Hepatocyte (in vitro differentiated cells): ENCODE results near the gene LDAH.

Source experiments
- CTCF ChIP-seq: fragments of 200-600 bp; sonication (generic); IDR thresholded peaks from 2 replicates; pipeline ENCODE4 v1.5.1; 2016; ENCODE audit warnings: antibody characterized with exemption, mild to moderate bottlenecking; ENCODE audit not compliant: poor library complexity
- EZH2 ChIP-seq: fragments of 200-600 bp; sonication (generic); IDR thresholded peaks from 2 replicates; pipeline ENCODE4 v1.6.1; 2016; ENCODE audit warnings: antibody characterized with exemption, mild to moderate bottlenecking, borderline replicate concordance
- EZH2phosphoT487 ChIP-seq: fragments of 200-600 bp; sonication (generic); IDR thresholded peaks from one replicate; pipeline ENCODE4 v1.6.1; 2018; ENCODE audit warnings: antibody characterized with exemption, mild to moderate bottlenecking, low read depth, moderate library complexity; ENCODE audit not compliant: unreplicated experiment, severe bottlenecking

- TF ChIP-seq CTCF (no peak), EZH2 (no peak), EZH2phosphoT487 (no peak)
These were observed 166.3 kb downstream of the LDAH start for GRCh38 chr2:20656561-20656960.
